Skeletal muscle tissue (tissue), 4 donors: ENCODE measurements around the gene MIOX. TPM values are rescaled to one million over a fixed set of nuclear protein-coding genes. Genes with fewer than 3 reads are reported as not detected.

Experiments
- H3K27ac ChIP-seq: one replicate; pipeline ENCODE4 v1.7.0; 2013; ENCODE audit warnings: mild to moderate bottlenecking, low read depth, low read length, inconsistent platforms
- H3K27me3 ChIP-seq, 3 donors: one replicate each; pipeline ENCODE4 v1.7.0; 2013; ENCODE audit warnings: low read length in 3 of 3; ENCODE audit not compliant: control insufficient read depth in 3 of 3, insufficient read depth in 3 of 3
- H3K36me3 ChIP-seq, 3 donors: one replicate each; pipeline ENCODE4 v1.7.0; 2013; ENCODE audit warnings: low read length in 3 of 3; ENCODE audit not compliant: control insufficient read depth in 3 of 3, insufficient read depth in 3 of 3
- H3K4me1 ChIP-seq, 3 donors: one replicate each; pipeline ENCODE4 v1.7.0; 2013; ENCODE audit warnings: low read length in 3 of 3, mild to moderate bottlenecking in 3 of 3; ENCODE audit not compliant: control insufficient read depth in 3 of 3, insufficient read depth in 3 of 3
- H3K4me3 ChIP-seq, 3 donors: one replicate each; pipeline ENCODE4 v1.7.0; 2013; ENCODE audit warnings: low read length in 3 of 3
- H3K9ac ChIP-seq, 3 donors: one replicate each; pipeline ENCODE4 v1.7.0; 2013; ENCODE audit warnings: low read length in 3 of 3, mild to moderate bottlenecking in 3 of 3, moderate library complexity in 2 of 3, low read depth in 1 of 3
- H3K9me3 ChIP-seq, 3 donors: one replicate each; pipeline ENCODE4 v1.7.0; 2013; ENCODE audit warnings: low read length in 3 of 3; ENCODE audit not compliant: control insufficient read depth in 3 of 3
- total RNA-seq: library from RNA; depleted of rRNA; stranded (reverse); fragments of >200 nt; gene quantifications from one replicate; pipeline ENCODE4 v1.2.3, GENCODE V29; 2014
- donor health status: Osteomylitis.

MIOX gene
- not detected for total RNA-seq

DNA sequence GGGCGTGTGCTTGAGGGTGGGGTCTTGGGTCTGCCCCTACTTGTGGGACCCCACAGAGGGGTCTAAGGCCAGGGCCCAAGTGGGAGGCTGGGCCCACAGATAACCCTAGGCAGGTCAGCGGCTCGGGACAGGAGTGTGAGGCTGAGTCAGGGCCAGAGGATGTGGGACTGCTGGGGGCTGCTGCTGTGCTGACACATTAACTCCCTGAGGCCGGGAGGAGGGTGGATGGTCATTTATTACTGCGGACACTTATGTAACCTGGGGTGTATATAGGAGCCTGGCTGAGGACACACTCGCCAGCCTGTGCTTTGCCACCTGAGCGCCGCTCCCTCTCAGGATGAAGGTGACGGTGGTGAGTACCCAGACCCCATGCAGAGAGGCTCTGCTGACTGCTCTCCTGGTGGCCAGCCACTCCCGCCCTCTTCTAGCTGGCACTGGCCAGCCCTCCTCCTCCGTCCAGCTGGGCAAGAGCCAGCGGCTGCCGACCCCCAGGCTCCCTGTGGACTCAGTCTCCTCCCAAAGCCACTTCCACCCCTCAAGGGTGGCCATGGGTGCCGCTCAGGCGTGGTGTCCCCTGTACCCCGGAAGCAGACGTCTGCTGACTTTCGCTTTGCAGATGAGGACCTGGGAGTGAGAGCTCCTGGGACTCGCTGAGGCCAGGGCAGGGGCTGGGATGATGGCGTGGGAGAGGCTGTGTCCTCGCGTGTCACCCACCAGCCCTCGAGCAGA, at the start of gene MIOX:
Gene MIOX (plus strand): TSS at position 299 of the 729 bp plus-strand sequence. CDS start 39 bp downstream, at position 338.
- Histone ChIP-seq H3K27ac (no peak within 1 kb of the TSS), H3K4me3 (no peak within 1 kb of the TSS), H3K9me3 (no peaks in the 10 kb centered on the region), H3K4me1 (no peaks in the 10 kb centered on the region), H3K36me3 (no peaks in the 10 kb centered on the region), H3K27me3 (peaks cover 31 to 55% (median 55%) of the 10 kb centered on the region in 3 donors), H3K9ac (no peak within 1 kb of the TSS)

DNA sequence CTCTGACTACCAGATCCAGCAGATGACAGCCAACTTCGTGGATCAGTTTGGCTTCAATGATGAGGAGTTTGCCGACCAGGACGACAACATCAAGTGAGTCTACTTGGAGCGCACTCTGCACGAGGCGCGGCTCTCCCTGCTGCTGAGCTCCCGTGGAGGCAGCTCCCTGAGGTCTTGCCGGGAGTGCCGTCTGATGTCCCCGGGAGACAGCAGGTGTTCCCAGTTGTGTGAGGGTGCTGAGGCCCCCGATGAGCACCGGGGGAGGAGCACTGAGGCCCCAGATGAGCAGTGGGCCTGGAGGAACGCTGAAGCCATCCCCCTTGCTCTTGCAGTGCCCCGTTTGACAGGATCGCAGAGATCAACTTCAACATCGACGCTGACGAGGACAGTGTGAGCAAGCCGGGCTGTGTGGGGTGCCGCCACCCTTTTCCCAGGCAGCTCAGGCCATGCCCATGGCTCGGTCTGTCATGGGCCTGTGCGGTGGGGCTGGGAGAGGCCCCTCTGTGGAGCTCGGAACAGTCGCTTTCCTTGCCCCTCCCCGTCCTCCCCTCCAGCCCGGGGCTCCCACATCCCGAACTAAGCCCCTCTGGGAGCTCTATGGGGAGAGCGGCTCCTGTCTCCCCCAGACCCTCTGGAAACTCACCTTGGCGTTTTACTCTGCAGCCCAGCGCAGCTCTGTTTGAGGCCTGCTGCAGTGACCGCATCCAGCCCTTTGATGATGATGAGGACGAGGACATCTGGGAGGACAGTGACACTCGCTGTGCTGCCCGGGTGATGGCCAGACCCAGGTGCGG, 49.0 kb upstream of the MIOX start:
- H3K36me3 ChIP-seq = peaks cover 57 to 74% (median 59%) of the 10 kb centered on the region in 3 donors

DNA sequence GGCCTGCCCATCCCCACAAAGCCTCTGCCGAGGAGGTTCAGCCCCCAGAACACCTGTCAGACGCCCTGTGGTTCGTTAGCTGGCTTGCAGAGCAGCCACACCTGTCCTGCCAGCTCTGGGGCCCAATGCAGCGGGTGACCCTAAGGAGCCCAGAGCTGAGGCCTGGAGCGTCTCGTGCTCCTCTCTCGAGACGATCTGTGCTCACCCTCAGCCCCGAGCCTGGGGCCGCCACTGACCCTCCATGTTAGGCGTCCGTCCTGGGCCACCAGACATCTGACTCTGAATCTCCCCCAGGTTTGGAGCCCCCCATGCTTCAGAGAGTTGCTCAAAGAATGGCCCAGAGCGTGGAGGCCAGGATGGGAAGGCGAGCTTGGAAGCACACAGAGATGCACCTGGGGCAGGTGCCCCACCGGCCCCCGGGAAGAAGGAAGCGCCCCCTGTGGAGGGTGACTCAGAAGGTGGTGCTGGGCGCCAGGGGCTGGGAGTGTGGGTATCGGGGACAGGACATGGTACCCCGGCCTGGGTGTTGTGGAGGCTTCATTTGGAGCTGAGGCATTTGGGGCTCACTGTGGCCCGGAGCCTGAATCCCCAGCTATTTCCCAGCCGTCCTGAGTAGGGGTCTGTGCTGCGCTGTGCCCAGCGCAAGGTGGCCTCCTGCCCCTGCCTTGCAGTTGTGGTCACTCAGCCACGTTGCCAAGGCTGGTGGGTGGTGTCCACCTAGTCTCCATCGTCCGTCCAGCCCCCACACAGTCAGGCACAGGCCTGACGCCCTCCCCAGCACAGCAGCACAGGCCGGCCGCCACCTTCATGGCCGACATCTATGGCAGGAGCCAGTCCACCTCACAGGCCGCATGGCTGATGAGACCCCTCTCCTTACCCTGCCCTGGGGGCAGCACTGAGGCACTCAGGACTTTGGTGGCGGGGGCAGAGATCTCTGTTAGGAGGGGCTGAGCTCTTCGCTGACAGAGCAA, 48.1 kb upstream of the MIOX start:
- peaks cover 56 to 71% (median 57%) of the 10 kb centered on the region in 3 donors for H3K36me3 ChIP-seq

More for the DNA sequence above, 49.0 kb upstream of the MIOX start:
- Histone ChIP-seq H3K9me3 (no peaks in the 10 kb centered on the region), H3K9ac (no peak overlapping the region), H3K27ac (no peak overlapping the region), H3K4me3 (no peak overlapping the region), H3K4me1 (no peaks in the 10 kb centered on the region), H3K27me3 (no peaks in the 10 kb centered on the region)

DNA sequence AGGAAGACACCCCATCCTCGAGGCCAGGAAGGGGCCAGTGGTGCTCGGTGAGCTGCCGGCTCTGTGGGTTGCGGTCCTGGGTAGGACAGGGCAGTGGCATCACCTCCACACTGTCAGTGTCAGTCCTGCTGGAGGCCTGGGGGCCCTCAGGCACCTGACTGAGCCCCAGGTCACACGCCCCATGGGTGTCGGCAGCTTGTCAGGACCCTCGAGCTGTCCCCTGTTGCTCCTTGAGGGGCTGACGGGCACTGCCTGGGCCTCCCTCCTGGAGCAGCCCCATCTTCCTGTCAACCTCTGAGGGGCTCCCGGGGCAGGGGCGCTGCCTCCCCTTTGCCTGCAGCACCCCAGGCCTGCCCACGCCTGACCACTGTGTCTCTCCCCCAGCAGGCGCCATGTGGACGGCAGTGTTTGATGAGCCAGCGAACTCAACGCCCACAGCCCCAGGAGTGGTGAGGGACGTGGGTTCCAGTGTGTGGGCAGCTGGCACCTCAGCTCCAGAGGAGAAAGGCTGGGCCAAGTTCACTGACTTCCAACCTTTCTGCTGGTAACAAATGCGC, 47.3 kb upstream of the MIOX start:
- no peaks in the 10 kb centered on the region for H3K9me3 ChIP-seq
- no peaks in the 10 kb centered on the region for H3K27me3 ChIP-seq
- H3K4me1 ChIP-seq = no peaks in the 10 kb centered on the region
- no peak overlapping the region for H3K27ac ChIP-seq
- H3K4me3 ChIP-seq = no peak overlapping the region
- H3K36me3 ChIP-seq = peaks cover 56 to 71% (median 57%) of the 10 kb centered on the region in 3 donors
- no peak overlapping the region for H3K9ac ChIP-seq

More for the DNA sequence above, 48.1 kb upstream of the MIOX start:
- H3K27ac ChIP-seq = no peak overlapping the region
- no peak overlapping the region for H3K4me3 ChIP-seq
- no peak overlapping the region for H3K9ac ChIP-seq
- H3K4me1 ChIP-seq = no peaks in the 10 kb centered on the region
- no peaks in the 10 kb centered on the region for H3K27me3 ChIP-seq
- H3K9me3 ChIP-seq = no peaks in the 10 kb centered on the region

DNA sequence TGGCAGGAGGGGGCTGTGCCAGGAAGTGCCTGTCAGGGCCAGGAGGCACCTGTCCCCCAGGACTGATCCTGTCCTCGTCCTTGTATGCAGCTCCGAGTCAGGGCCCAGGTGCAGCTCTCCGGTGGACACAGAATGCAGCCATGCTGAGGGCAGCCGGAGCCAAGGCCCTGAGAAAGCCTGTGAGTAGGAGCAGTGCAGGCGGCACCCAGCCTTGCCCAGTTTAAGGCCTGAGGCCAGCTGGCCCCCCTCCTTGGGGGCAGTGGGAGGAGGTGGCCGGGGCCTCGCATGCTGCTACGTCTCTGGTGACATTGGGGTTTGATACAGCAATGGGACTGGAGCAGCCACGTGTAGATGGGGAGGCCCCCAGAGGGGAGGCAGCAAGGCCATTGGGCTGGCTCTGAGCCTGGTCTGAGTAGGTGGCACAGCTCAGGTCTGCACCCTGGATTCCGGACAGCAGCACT, 46.8 kb upstream of the MIOX start:
- Histone ChIP-seq H3K9ac (no peak overlapping the region), H3K4me3 (no peak overlapping the region), H3K4me1 (no peaks in the 10 kb centered on the region), H3K36me3 (peaks cover 55 to 72% (median 55%) of the 10 kb centered on the region in 3 donors), H3K27ac (no peak overlapping the region), H3K9me3 (no peaks in the 10 kb centered on the region), H3K27me3 (no peaks in the 10 kb centered on the region)

DNA sequence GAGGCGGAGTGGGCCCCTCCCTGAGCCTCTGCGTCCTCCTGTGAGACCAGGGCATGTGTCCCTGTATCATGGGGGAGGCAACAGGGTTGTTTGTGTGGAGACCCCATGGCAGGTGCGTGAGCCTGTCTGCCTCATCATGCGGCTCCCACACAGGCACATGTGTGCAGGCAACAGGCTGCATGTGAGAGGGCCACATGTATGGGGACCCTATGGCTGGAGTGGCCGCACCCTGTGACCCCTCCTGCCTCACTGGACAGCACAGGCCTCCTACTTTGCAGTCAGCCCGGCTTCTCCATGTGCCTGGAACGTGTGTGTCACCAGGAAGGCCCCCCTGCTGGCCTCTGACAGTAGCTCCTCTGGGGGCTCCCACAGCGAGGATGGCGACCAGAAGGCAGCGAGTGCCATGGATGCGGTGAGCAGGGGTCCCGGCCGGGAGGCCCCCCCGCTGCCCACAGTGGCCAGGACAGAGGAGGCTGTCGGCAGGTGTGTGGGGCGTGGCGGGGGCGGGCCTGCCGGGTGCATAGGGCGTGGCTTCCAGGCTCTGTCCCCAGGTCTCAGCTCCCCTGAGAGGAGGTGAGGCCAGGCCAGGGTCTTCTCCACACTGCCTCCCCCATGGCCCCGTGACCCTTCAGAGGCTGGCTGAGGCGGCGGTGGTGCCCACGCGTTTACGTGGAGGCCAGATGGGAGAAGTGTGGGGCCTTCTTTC, 46.0 kb upstream of the MIOX start:
- Histone ChIP-seq H3K4me1 (no peaks in the 10 kb centered on the region), H3K9ac (no peak overlapping the region), H3K9me3 (no peaks in the 10 kb centered on the region), H3K27ac (no peak overlapping the region), H3K36me3 (peaks cover 52 to 70% (median 55%) of the 10 kb centered on the region in 3 donors), H3K27me3 (no peaks in the 10 kb centered on the region), H3K4me3 (no peak overlapping the region)

DNA sequence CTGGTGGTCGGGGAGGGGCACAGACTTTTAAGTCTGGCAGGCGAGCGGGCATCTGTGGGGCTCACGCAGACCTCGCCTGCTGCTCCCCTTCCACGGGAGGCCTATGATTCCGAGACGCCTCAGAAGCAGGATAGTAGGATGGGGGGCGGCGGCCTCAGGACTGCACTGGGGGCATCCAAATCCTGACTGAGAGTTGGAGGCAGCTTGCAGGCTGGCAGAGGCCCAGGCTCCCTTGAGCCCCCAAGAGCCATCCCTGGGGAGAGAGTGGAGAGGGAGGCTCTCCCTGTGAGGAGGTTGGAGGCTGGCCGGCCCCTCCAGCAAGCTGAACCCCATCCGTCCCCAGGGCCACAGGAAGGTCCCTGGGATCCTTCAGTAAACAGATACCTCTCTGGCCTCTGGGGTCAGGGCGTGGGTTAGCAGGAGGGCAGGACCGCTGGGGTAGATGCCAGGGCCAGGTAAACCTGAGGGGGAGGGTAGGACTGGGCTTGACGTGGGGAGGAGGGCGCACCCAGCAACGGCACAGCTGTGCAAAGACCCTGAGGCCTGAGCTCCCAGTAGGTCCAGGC, 45.1 kb upstream of the MIOX start:
- Histone ChIP-seq H3K27me3 (no peaks in the 10 kb centered on the region), H3K36me3 (peaks cover 49 to 65% (median 54%) of the 10 kb centered on the region in 3 donors), H3K9ac (no peak overlapping the region), H3K4me1 (no peaks in the 10 kb centered on the region), H3K4me3 (no peak overlapping the region), H3K27ac (no peak overlapping the region), H3K9me3 (no peaks in the 10 kb centered on the region)

DNA sequence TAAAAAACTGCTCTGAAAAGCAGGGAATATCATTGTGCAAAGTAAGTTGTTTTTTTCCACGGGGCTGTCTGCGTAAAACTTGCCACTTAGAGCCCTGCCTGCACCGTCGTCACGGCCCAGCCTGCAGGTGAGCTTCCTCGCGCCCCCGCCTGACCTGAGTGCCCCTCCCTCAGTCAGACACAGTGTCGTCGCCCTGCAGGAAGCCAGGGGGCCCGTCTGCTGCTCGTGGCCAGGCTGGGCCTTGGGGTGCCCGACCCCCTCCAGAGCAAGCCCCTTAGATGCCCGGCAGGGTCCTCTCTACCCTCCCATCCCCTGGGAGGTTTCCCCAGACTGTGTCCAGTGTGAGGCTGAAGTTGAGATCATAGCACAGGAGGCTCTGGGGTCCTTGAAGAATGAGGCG, 43.5 kb upstream of the MIOX start:
- Histone ChIP-seq H3K27ac (no peak overlapping the region), H3K9me3 (no peaks in the 10 kb centered on the region), H3K36me3 (peaks cover 49 to 57% (median 53%) of the 10 kb centered on the region in 3 donors), H3K27me3 (no peaks in the 10 kb centered on the region), H3K4me1 (no peaks in the 10 kb centered on the region), H3K4me3 (no peak overlapping the region), H3K9ac (no peak overlapping the region)
